ENCODE measurements around the gene ABTB1. TPM values are rescaled to one million over a fixed set of nuclear protein-coding genes. Genes with fewer than 3 reads are reported as not detected.

ABTB1 gene
- total and polyA plus RNA-seq, 2 of the 13 experiments (the other 11 are each of a cell fraction or from before 2014, with no cell fraction given): 0.42 to 14.5 TPM

- TF ChIP-seq ZMYM4 (CRISPR knock-in tag; IDR thresholded peaks at IDR 0.05) (no peak), ZNF660 (CRISPR knock-in tag; IDR thresholded peaks at IDR 0.05; ENCODE audit: borderline replicate concordance, low read depth) (no peak), TBL1XR1 (IDR thresholded peaks at IDR 0.05; ENCODE audit: borderline replicate concordance, low read length, partially characterized antibody) (no peak), ZNF143 (CRISPR knock-in tag; IDR thresholded peaks at IDR 0.05) (peak; percentile 43; the same call in 1 of the 2 replicates), KAT8 (CRISPR knock-in tag; IDR thresholded peaks at IDR 0.05) (no peak), HBP1 (CRISPR knock-in tag; IDR thresholded peaks at IDR 0.05; ENCODE audit: low read depth) (no peak), SRSF4 (IDR thresholded peaks at IDR 0.05; ENCODE audit: low read depth, low read length, poor library complexity, severe bottlenecking) (no peak), MXD1 (CRISPR knock-in tag; IDR thresholded peaks at IDR 0.05) (0 out of 2 replicates have a peak, but pooled peaks have one; percentile 34), HOMEZ (CRISPR knock-in tag; IDR thresholded peaks at IDR 0.05; ENCODE audit: low read depth) (no peak), CREB3 (CRISPR knock-in tag; IDR thresholded peaks at IDR 0.05) (no peak), RCOR2 (CRISPR knock-in tag; IDR thresholded peaks at IDR 0.05) (no peak), ZBTB3 (CRISPR knock-in tag; IDR thresholded peaks at IDR 0.05; ENCODE audit: borderline replicate concordance, low read depth) (no peak), PHB2 (IDR thresholded peaks at IDR 0.05; ENCODE audit: partially characterized antibody) (no peak), ZNF362 (CRISPR knock-in tag; IDR thresholded peaks at IDR 0.05; ENCODE audit: borderline replicate concordance) (peak; percentile 37; the same call in 1 of the 2 replicates), ZNF329 (CRISPR knock-in tag; IDR thresholded peaks at IDR 0.05; ENCODE audit: low read depth) (no peak), ZBED4 (CRISPR knock-in tag; IDR thresholded peaks at IDR 0.05; ENCODE audit: borderline replicate concordance) (peak; percentile 61; the same call in 1 of the 2 replicates), SP2 (CRISPR knock-in tag; IDR thresholded peaks at IDR 0.05) (no peak)
These were observed 18.2 kb downstream of the ABTB1 start (continued) for GRCh38 chr3:127690823-127691452.

Measured in HepG2 (cell line).